IMR-90 (cell line): Measurements from ENCODE around the gene HMGN2.

Experiments used
- CEBPB ChIP-seq: IDR thresholded peaks from 2 replicates; pipeline ENCODE4 v1.6.1; 2012; ENCODE audit warnings: low read depth, low read length, improper control_type of control experiment
- CHD1 ChIP-seq: IDR thresholded peaks from 2 replicates; pipeline ENCODE4 v1.6.1; 2012; ENCODE audit warnings: low read depth, low read length, improper control_type of control experiment
- ELK1 ChIP-seq: fragments of 150-350 bp; IDR thresholded peaks from 2 replicates; pipeline ENCODE4 v1.6.1; 2016; ENCODE audit warnings: low read depth, mild to moderate bottlenecking, low read length, moderate library complexity, borderline replicate concordance
- FOS ChIP-seq: fragments of 150-350 bp; IDR thresholded peaks from 2 replicates; pipeline ENCODE4 v1.6.1; 2016; ENCODE audit warnings: low read depth, low read length
- MAFK ChIP-seq: IDR thresholded peaks from 2 replicates; pipeline ENCODE4 v1.6.1; 2012; ENCODE audit warnings: low read depth, low read length, improper control_type of control experiment
- MAZ ChIP-seq: IDR thresholded peaks from 2 replicates; pipeline ENCODE4 v1.6.1; 2012; ENCODE audit warnings: low read depth, mild to moderate bottlenecking, low read length, improper control_type of control experiment, moderate library complexity, borderline replicate concordance
- NFE2L2 ChIP-seq: fragments of 150-350 bp; IDR thresholded peaks from 2 replicates; pipeline ENCODE4 v1.6.1; 2016; ENCODE audit warnings: low read depth, mild to moderate bottlenecking, low read length
- POLR2A ChIP-seq: IDR thresholded peaks from 2 replicates; pipeline ENCODE4 v1.6.1; 2012; ENCODE audit warnings: mild to moderate bottlenecking, low read depth, low read length
- RCOR1 ChIP-seq: IDR thresholded peaks from 2 replicates; pipeline ENCODE4 v1.6.1; 2012; ENCODE audit warnings: mild to moderate bottlenecking, low read length, improper control_type of control experiment; ENCODE audit not compliant: insufficient replicate concordance
- RFX5 ChIP-seq: IDR thresholded peaks from 2 replicates; pipeline ENCODE4 v1.8.0; 2012; ENCODE audit warnings: low read depth, mild to moderate bottlenecking, low read length, moderate library complexity
- SMC3 ChIP-seq: fragments of 150-350 bp; IDR thresholded peaks from 2 replicates; pipeline ENCODE4 v1.6.1; 2016; ENCODE audit warnings: low read depth, mild to moderate bottlenecking, antibody characterized with exemption, low read length, moderate library complexity
- USF2 ChIP-seq: fragments of 150-350 bp; IDR thresholded peaks from 2 replicates; pipeline ENCODE4 v1.6.1; 2017; ENCODE audit warnings: mild to moderate bottlenecking, antibody characterized with exemption, low read length, low read depth
- TF ChIP-seq, protein P1 (sequence below): conservative IDR thresholded peaks from 2 replicates; pipeline ENCODE4 v1.5.1; 2012; ENCODE audit warnings: mild to moderate bottlenecking, low read depth, low read length, improper control_type of control experiment

DNA sequence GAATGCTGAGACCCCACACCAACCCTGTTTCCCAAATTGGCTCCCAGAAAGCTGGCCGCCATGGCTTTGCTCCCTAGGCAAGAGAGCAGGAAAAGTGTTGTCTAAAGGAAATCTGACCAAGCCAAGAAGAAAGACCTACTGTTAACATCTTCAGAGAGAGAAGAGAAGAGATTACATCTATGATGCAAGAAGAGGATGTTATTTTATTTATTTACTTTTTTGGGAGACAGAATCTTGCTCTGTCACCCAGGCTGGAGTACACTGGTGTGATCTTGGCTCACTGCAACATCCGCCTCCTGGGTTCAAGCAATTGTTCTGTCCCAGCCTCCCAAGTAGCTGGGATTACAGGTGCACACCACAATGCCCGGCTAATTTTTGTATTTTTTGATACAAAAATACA is 21.7 kb downstream of the HMGN2 start:
- TF ChIP-seq ELK1 (no peak), MAFK (no peak), NFE2L2 (no peak), RFX5 (no peak), POLR2A (no peak), RCOR1 (no peak), MAZ (no peak), CEBPB (no peak), CHD1 (no peak), USF2 (no peak), FOS (no peak), SMC3 (no peak)
- TF ChIP-seq, protein P1, sequence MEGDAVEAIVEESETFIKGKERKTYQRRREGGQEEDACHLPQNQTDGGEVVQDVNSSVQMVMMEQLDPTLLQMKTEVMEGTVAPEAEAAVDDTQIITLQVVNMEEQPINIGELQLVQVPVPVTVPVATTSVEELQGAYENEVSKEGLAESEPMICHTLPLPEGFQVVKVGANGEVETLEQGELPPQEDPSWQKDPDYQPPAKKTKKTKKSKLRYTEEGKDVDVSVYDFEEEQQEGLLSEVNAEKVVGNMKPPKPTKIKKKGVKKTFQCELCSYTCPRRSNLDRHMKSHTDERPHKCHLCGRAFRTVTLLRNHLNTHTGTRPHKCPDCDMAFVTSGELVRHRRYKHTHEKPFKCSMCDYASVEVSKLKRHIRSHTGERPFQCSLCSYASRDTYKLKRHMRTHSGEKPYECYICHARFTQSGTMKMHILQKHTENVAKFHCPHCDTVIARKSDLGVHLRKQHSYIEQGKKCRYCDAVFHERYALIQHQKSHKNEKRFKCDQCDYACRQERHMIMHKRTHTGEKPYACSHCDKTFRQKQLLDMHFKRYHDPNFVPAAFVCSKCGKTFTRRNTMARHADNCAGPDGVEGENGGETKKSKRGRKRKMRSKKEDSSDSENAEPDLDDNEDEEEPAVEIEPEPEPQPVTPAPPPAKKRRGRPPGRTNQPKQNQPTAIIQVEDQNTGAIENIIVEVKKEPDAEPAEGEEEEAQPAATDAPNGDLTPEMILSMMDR: no peak
